ENCODE results near the gene CCN5. TPM values are rescaled to one million over a fixed set of nuclear protein-coding genes. Genes with fewer than 3 reads are reported as not detected.

Gene CCN5
- total RNA-seq, 2 donors from 2014 or later, result not detected

- Histone ChIP-seq H3K27ac (ENCODE audit: low read depth, low read length) (no peak overlapping the region), H3K36me3 (ENCODE audit: control insufficient read depth, insufficient read depth, low read length) (no peaks in the 10 kb centered on the region), H3K4me3 (ENCODE audit: low read length) (no peak overlapping the region), H3K27me3 (ENCODE audit: control insufficient read depth, insufficient read depth, low read length, poor library complexity, severe bottlenecking) (no peaks in the 10 kb centered on the region), H3K9me3 (ENCODE audit: control insufficient read depth, low read length) (no peaks in the 10 kb centered on the region), H3K4me1 (ENCODE audit: control insufficient read depth, insufficient read depth, low read length) (peaks cover 8% of the 10 kb centered on the region), H3K9ac (ENCODE audit: extremely low read depth, low read length, poor library complexity, severe bottlenecking) (no peak overlapping the region)
- no peak for DNase-seq
- H3K36me3 Mint-ChIP-seq (ENCODE audit: low read depth), result no peaks in the 10 kb centered on the region
- H3K27ac Mint-ChIP-seq, result no peak overlapping the region
- no peak for TF ChIP-seq CTCF (conservative IDR thresholded peaks at IDR 0.05)
- WGBS, 2 experiments (ENCODE audit: insufficient coverage in 1 of 2, insufficient read length in 1 of 2), result 83 to 88% methylated on average over 3 to 5 of the region's 5 CpGs
- H3K9me3 Mint-ChIP-seq, result no peaks in the 10 kb centered on the region
- H3K4me1 Mint-ChIP-seq, result peaks cover 12% of the 10 kb centered on the region
- H3K27me3 Mint-ChIP-seq (ENCODE audit: insufficient read depth), result peaks cover 3% of the 10 kb centered on the region
- no peak overlapping the region for H3K4me3 Mint-ChIP-seq
Measured at GRCh38 chr20:44725837-44726236, 10.7 kb downstream of the CCN5 start.

- Mint-ChIP-seq H3K27me3 (ENCODE audit: insufficient read depth) (peaks cover 3% of the 10 kb centered on the region), H3K4me1 (peaks cover 16% of the 10 kb centered on the region), H3K27ac (no peak overlapping the region), H3K36me3 (ENCODE audit: low read depth) (no peaks in the 10 kb centered on the region), H3K4me3 (no peak overlapping the region), H3K9me3 (no peaks in the 10 kb centered on the region)
- Histone ChIP-seq H3K9me3 (ENCODE audit: control insufficient read depth, low read length) (no peaks in the 10 kb centered on the region), H3K36me3 (ENCODE audit: control insufficient read depth, insufficient read depth, low read length) (no peaks in the 10 kb centered on the region), H3K27ac (ENCODE audit: low read depth, low read length) (no peak overlapping the region), H3K4me3 (ENCODE audit: low read length) (no peak overlapping the region), H3K4me1 (ENCODE audit: control insufficient read depth, insufficient read depth, low read length) (peaks cover 8% of the 10 kb centered on the region), H3K27me3 (ENCODE audit: control insufficient read depth, insufficient read depth, low read length, poor library complexity, severe bottlenecking) (no peaks in the 10 kb centered on the region), H3K9ac (ENCODE audit: extremely low read depth, low read length, poor library complexity, severe bottlenecking) (no peak overlapping the region)
- 93 to 94% methylated on average over 9 to 11 of the region's 11 CpGs for WGBS, 2 experiments (ENCODE audit: insufficient coverage in 1 of 2, insufficient read length in 1 of 2)
- TF ChIP-seq CTCF (conservative IDR thresholded peaks at IDR 0.05), result peak; percentile 36
- DNase-seq, result no peak
Measured at GRCh38 chr20:44727039-44727438, 11.9 kb downstream of the CCN5 start.

DNA sequence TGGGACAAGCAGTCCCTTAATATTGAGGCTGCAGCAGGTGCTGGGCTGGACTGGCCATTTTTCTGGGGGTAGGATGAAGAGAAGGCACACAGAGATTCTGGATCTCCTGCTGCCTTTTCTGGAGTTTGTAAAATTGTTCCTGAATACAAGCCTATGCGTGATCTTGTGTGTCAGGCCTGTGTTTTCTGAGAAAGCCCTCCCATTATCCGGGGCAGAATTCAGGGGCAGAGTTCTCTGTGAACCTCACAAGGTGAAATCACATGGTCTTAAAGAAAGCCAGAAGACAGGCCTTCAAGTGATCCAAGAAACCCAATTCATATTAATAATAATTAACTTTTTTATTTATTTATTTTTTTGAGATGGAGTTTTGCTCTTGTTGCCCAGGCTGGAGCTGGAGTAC lies 12.5 kb downstream of the CCN5 start:
- no peaks in the 10 kb centered on the region for H3K36me3 Mint-ChIP-seq (ENCODE audit: low read depth)
- no peak for DNase-seq
- Histone ChIP-seq H3K27me3 (ENCODE audit: control insufficient read depth, insufficient read depth, low read length, poor library complexity, severe bottlenecking) (no peaks in the 10 kb centered on the region), H3K36me3 (ENCODE audit: control insufficient read depth, insufficient read depth, low read length) (no peaks in the 10 kb centered on the region), H3K27ac (ENCODE audit: low read depth, low read length) (no peak overlapping the region), H3K9ac (ENCODE audit: extremely low read depth, low read length, poor library complexity, severe bottlenecking) (no peak overlapping the region), H3K4me1 (ENCODE audit: control insufficient read depth, insufficient read depth, low read length) (peaks cover 8% of the 10 kb centered on the region), H3K9me3 (ENCODE audit: control insufficient read depth, low read length) (no peaks in the 10 kb centered on the region), H3K4me3 (ENCODE audit: low read length) (no peak overlapping the region)
- peaks cover 22% of the 10 kb centered on the region for H3K4me1 Mint-ChIP-seq
- no peak overlapping the region for H3K4me3 Mint-ChIP-seq
- H3K27me3 Mint-ChIP-seq (ENCODE audit: insufficient read depth), result peaks cover 3% of the 10 kb centered on the region
- no peak overlapping the region for H3K27ac Mint-ChIP-seq
- 90 to 92% methylated on average over 2 of the region's 2 CpGs for WGBS, 2 experiments (ENCODE audit: insufficient coverage in 1 of 2, insufficient read length in 1 of 2)
- no peaks in the 10 kb centered on the region for H3K9me3 Mint-ChIP-seq
- TF ChIP-seq CTCF (conservative IDR thresholded peaks at IDR 0.05), result no peak
